Keratinocyte (primary cell): Measurements from ENCODE around the gene PRKAR2A. TPM values are rescaled to one million over a fixed set of nuclear protein-coding genes. Genes with fewer than 3 reads are reported as not detected.
"Not testable (repeated sequence)": the region's sequence is repeated elsewhere in the genome, so short reads cannot be mapped to it uniquely, and the experiment has no call there.

Experiments used
- DNase-seq: peaks from one replicate; pipeline ENCODE4 v3.0.0-alpha.2; 2011; ENCODE audit warnings: low read depth, missing footprints, low spot score
- FAIRE-seq: peaks from 2 replicates; lab custom pipeline; 2011; peaks lifted over from hg19 to GRCh38; lab: Jason Lieb, UNC
- H2AFZ ChIP-seq: 2 replicates; pipeline ENCODE4 v1.6.0; 2012; ENCODE audit warnings: low read length, control low read depth, inconsistent platforms; ENCODE audit not compliant: control insufficient read depth
- H3K27ac ChIP-seq: 2 replicates; pipeline ENCODE4 v1.5.1; 2011; ENCODE audit warnings: low read length; ENCODE audit not compliant: control insufficient read depth, insufficient read depth
- H3K27me3 ChIP-seq: 3 replicates; pipeline ENCODE4 v1.6.0; 2011; ENCODE audit warnings: low read length; ENCODE audit not compliant: control insufficient read depth, insufficient read depth; ENCODE audit errors: extremely low read depth
- H3K36me3 ChIP-seq, 2 experiments: 2 replicates in 1 of 2; 3 replicates in 1 of 2; pipeline ENCODE4 v1.5.1; 2011; ENCODE audit warnings: low read length in 2 of 2, mild to moderate bottlenecking in 1 of 2; ENCODE audit not compliant: control insufficient read depth in 2 of 2, insufficient read depth in 2 of 2; ENCODE audit errors: extremely low read depth in 1 of 2
- H3K4me1 ChIP-seq: 3 replicates; pipeline ENCODE4 v1.5.1; 2011; ENCODE audit warnings: low read length; ENCODE audit not compliant: control insufficient read depth, insufficient read depth; ENCODE audit errors: extremely low read depth
- H3K4me2 ChIP-seq: 3 replicates; pipeline ENCODE4 v1.6.0; 2011; ENCODE audit warnings: low read depth, low read length; ENCODE audit not compliant: control insufficient read depth, insufficient read depth; ENCODE audit errors: extremely low read depth
- H3K4me3 ChIP-seq, 3 experiments: fragments of 200-600 bp in 1 of 3; sonication (generic) in 1 of 3; 2 replicates in 2 of 3; 3 replicates in 1 of 3; pipeline ENCODE4 v1.5.1; 2011 to 2016; ENCODE audit warnings: low read length in 3 of 3, mild to moderate bottlenecking in 3 of 3, control low read depth in 2 of 3, inconsistent platforms in 1 of 3, low read depth in 1 of 3, mixed read lengths in 1 of 3, mixed run types in 1 of 3, moderate library complexity in 1 of 3; ENCODE audit not compliant: control insufficient read depth in 2 of 3, insufficient read depth in 2 of 3; ENCODE audit errors: extremely low read depth in 1 of 3
- H3K79me2 ChIP-seq: 2 replicates; pipeline ENCODE4 v1.6.0; 2012; ENCODE audit warnings: low read length; ENCODE audit not compliant: control insufficient read depth, insufficient read depth
- H3K9ac ChIP-seq: 3 replicates; pipeline ENCODE4 v1.6.0; 2011; ENCODE audit warnings: low read length; ENCODE audit not compliant: control insufficient read depth, insufficient read depth; ENCODE audit errors: extremely low read depth
- H3K9me1 ChIP-seq: 3 replicates; pipeline ENCODE4 v1.6.0; 2011; ENCODE audit warnings: low read length; ENCODE audit not compliant: control insufficient read depth, insufficient read depth; ENCODE audit errors: extremely low read depth
- H3K9me3 ChIP-seq: 2 replicates; pipeline ENCODE4 v1.5.1; 2012; ENCODE audit warnings: low read depth, low read length; ENCODE audit not compliant: control insufficient read depth
- H4K20me1 ChIP-seq: 3 replicates; pipeline ENCODE4 v1.6.0; 2011; ENCODE audit warnings: low read length; ENCODE audit not compliant: control insufficient read depth, insufficient read depth; ENCODE audit errors: extremely low read depth
- EZH2 ChIP-seq: IDR thresholded peaks from one replicate; pipeline ENCODE4 v1.6.1; 2012; ENCODE audit warnings: inconsistent platforms, mild to moderate bottlenecking, low read length, moderate library complexity
- dilution Hi-C: fragments of 300-500 bp; cut with MboI; formaldehyde crosslinking; loops from one replicate; pipeline ENCODE4 v1.7.0; 2020; ENCODE audit warnings: low sequenced_read_pairs; ENCODE audit not compliant: extremely low pct_ligation_motif_present
- polyA plus RNA-seq, 5 experiments: library from polyadenylated mRNA; depleted of rRNA in 3 of 5; stranded (reverse) in 3 of 5; stranded (forward) in 1 of 5; unstranded in 1 of 5; fragments of >200 nt; gene quantifications; 1 replicate in 1 of 5; 2 replicates in 3 of 5; 3 replicates in 1 of 5; pipeline versions ENCODE4 v1.2.1 to v1.2.3, GENCODE V29; 2011 to 2012; ENCODE audit warnings: missing spikeins in 2 of 5, low read depth in 1 of 5, low replicate concordance in 1 of 5
- TF ChIP-seq, protein P1 (sequence below), 3 experiments: IDR thresholded peaks in 1 of 3; conservative IDR thresholded peaks in 1 of 3; optimal IDR thresholded peaks in 1 of 3; 2 replicates in 2 of 3; 3 replicates in 1 of 3; pipeline versions ENCODE3 to v1.5.1; 2011; ENCODE audit warnings: low read length in 3 of 3, mild to moderate bottlenecking in 3 of 3, moderate library complexity in 2 of 3, control low read depth in 1 of 3, inconsistent platforms in 1 of 3; ENCODE audit not compliant: insufficient read depth in 2 of 3; ENCODE audit errors: extremely low read depth in 1 of 3

PRKAR2A gene
- polyA plus RNA-seq, 1 donor (not counting 4 experiments of a cell fraction or from before 2014, with no cell fraction given) = 23.2 TPM

DNA sequence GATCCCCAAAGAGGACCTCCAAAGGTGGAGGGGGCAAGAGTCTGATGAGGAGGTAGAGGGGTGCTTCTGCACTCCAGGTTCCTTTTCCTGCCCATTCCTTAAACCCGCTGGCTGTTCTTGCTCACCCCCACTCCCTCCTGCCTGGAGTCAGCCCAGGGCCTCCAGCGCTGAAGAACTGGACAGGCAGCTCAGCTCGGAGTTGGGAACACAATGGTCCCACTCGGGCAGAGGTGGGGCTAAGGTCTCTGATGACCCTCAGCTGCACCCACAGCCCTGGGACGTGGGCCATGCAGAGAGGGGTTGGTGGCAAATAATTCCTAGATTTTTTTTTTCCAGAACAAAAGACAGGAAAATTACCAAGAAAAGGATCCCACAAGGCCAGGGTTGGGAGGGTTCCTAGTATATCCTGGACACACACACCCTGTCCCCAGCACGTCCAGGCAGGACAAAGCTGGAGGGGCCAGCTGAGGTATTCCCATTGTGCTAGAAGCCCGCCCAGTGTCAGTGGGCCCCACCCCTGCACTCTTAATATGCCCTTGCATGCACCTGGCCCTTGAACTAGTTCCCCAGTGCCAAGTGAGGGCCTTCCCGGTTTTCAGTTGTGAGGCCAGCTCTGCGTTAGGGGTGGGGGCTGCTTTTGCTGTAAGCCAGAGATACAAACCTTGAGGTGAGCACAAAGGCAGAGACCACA lies 108.6 kb downstream of the PRKAR2A start:
- dilution Hi-C loops = no loop called here

GRCh38 chr3:48738144-48738536 lies 109.5 kb downstream of the PRKAR2A start:
- H3K27me3 ChIP-seq = no peaks in the 10 kb centered on the region
- no peaks in the 10 kb centered on the region for H3K79me2 ChIP-seq
- no peaks in the 10 kb centered on the region for H3K9me1 ChIP-seq
- TF ChIP-seq, protein P1, sequence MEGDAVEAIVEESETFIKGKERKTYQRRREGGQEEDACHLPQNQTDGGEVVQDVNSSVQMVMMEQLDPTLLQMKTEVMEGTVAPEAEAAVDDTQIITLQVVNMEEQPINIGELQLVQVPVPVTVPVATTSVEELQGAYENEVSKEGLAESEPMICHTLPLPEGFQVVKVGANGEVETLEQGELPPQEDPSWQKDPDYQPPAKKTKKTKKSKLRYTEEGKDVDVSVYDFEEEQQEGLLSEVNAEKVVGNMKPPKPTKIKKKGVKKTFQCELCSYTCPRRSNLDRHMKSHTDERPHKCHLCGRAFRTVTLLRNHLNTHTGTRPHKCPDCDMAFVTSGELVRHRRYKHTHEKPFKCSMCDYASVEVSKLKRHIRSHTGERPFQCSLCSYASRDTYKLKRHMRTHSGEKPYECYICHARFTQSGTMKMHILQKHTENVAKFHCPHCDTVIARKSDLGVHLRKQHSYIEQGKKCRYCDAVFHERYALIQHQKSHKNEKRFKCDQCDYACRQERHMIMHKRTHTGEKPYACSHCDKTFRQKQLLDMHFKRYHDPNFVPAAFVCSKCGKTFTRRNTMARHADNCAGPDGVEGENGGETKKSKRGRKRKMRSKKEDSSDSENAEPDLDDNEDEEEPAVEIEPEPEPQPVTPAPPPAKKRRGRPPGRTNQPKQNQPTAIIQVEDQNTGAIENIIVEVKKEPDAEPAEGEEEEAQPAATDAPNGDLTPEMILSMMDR (optimal IDR thresholded peaks at IDR 0.05 in 1 of 3, IDR thresholded peaks at IDR 0.05 in 1 of 3, conservative IDR thresholded peaks at IDR 0.05 in 1 of 3; ENCODE audit: extremely low read depth in 1 of 3, insufficient read depth in 2 of 3, low read length in 3 of 3) = no peak
- TF ChIP-seq EZH2 = no peak
- H3K36me3 ChIP-seq = no peaks in the 10 kb centered on the region
- peaks cover 12% of the 10 kb centered on the region for H3K4me1 ChIP-seq
- no peak overlapping the region for H3K9ac ChIP-seq
- no peaks in the 10 kb centered on the region for H3K9me3 ChIP-seq
- H3K27ac ChIP-seq = no peak overlapping the region
- no peak overlapping the region for H2AFZ ChIP-seq
- dilution Hi-C loops = no loop called here
- FAIRE-seq = no peak
- no peak overlapping the region for H3K4me2 ChIP-seq
- H3K4me3 ChIP-seq = no peak overlapping the region
- no peak for DNase-seq
- no peaks in the 10 kb centered on the region for H4K20me1 ChIP-seq

More for the DNA sequence above, 108.6 kb downstream of the PRKAR2A start:
- Histone ChIP-seq H3K79me2 (no peaks in the 10 kb centered on the region), H3K27ac (no peak overlapping the region), H3K9ac (no peak overlapping the region), H3K4me3 (no peak overlapping the region), H3K9me1 (no peaks in the 10 kb centered on the region), H4K20me1 (no peaks in the 10 kb centered on the region), H3K27me3 (no peaks in the 10 kb centered on the region), H3K4me2 (no peak overlapping the region), H2AFZ (peak overlapping the region; percentile 5), H3K9me3 (no peaks in the 10 kb centered on the region), H3K4me1 (peaks cover 12% of the 10 kb centered on the region), H3K36me3 (no peaks in the 10 kb centered on the region)
- TF ChIP-seq, protein P1 (optimal IDR thresholded peaks at IDR 0.05 in 1 of 3, IDR thresholded peaks at IDR 0.05 in 1 of 3, conservative IDR thresholded peaks at IDR 0.05 in 1 of 3; ENCODE audit: extremely low read depth in 1 of 3, insufficient read depth in 2 of 3, low read length in 3 of 3) = no peak
- TF ChIP-seq EZH2 = no peak
- DNase-seq (no peak), FAIRE-seq (no peak)

- DNase-seq, H3K4me3 ChIP-seq, H3K9ac ChIP-seq, H3K4me2 ChIP-seq, H3K27ac ChIP-seq, FAIRE-seq, dilution Hi-C loops, H3K36me3 ChIP-seq, H3K79me2 ChIP-seq, H3K27me3 ChIP-seq, H3K9me3 ChIP-seq, H3K9me1 ChIP-seq, H4K20me1 ChIP-seq, H2AFZ ChIP-seq: not testable (repeated sequence)
- H3K4me1 ChIP-seq = peaks cover 12% of the 10 kb centered on the region
Observed at GRCh38 chr3:48735075-48735767, 112.5 kb downstream of the PRKAR2A start.
